Neutrophil (primary cell): Measurements from ENCODE around the gene SPNS3.

Experiments
- H3K27ac ChIP-seq: fragments of 200-600 bp; sonication (generic); 2 replicates; pipeline ENCODE4 v1.5.1; 2016; ENCODE audit warnings: mild to moderate bottlenecking, moderate library complexity
- H3K27me3 ChIP-seq: fragments of 200-600 bp; sonication (generic); 2 replicates; pipeline ENCODE4 v1.6.0; 2016; ENCODE audit warnings: mild to moderate bottlenecking
- H3K36me3 ChIP-seq: fragments of 200-600 bp; sonication (generic); 2 replicates; pipeline ENCODE4 v1.5.1; 2017
- H3K4me1 ChIP-seq, 2 experiments: fragments of 200-600 bp in 1 of 2; sonication (generic) in 1 of 2; 1 replicate in 1 of 2; 2 replicates in 1 of 2; pipeline versions ENCODE4 v1.5.1 to v1.6.1; 2013 to 2016; ENCODE audit warnings: low read depth in 1 of 2, low read length in 1 of 2, mild to moderate bottlenecking in 1 of 2, moderate library complexity in 1 of 2; ENCODE audit not compliant: control insufficient read depth in 1 of 2, insufficient read depth in 1 of 2
- H3K4me3 ChIP-seq, 2 experiments: fragments of 200-600 bp in 1 of 2; sonication (generic) in 1 of 2; 1 replicate in 1 of 2; 2 replicates in 1 of 2; pipeline ENCODE4 v1.5.1; 2013 to 2016; ENCODE audit warnings: low read depth in 1 of 2, low read length in 1 of 2, mild to moderate bottlenecking in 1 of 2, moderate library complexity in 1 of 2
- H3K9me3 ChIP-seq: fragments of 200-600 bp; sonication (generic); 2 replicates; pipeline ENCODE4 v1.5.1; 2016
- TF ChIP-seq, protein P1 (sequence below): fragments of 200-600 bp; sonication (generic); IDR thresholded peaks from 2 replicates; pipeline ENCODE4 v1.5.1; 2016; ENCODE audit warnings: antibody characterized with exemption

Gene SPNS3

DNA sequence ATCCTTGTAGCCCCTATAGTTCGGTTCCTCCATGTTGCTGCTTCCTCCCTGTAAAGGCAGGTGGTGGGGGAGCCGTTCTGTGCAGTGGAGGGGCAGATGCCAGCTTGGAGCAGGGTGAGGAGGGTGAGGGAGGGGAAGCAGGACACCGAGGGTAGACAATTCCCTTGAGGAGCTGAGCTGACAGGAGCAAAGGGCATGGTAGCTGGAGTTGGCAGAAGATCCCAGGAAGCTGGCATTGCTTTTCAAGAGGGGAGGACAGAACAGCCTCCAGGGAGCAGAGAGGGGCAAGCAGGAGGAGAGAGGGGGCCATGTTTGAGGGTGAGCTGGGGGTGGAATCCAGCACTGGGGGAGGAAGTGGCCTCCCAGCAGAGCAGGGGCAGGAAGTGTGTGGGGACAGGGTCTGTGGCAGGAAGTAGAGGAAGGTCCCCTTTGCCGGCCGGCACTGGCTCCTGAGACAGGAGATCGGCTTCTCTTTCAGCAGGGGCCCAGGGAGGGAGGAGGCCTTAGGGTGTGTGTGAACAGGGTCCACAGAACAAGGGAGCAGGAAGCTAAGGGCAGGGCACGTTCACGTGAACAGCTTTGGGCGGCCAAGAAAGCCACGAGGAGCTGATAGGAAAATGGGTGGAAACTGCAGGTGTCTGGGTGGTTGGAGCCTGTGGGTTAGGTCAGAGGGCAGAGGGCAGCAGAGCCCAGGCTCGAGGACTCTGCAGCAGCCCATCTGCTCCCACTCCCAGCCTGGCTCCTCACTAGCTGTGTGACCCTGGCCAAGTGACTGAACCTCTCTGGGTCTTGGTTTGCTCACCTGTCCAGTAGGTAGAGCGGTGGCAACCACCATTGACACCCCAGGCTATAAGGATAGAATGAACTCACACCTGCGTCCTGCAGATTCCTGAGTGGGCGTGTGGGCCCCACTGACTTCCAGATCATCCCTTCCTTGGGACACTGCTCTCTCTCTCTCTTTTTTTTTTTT is 47.5 kb downstream of the SPNS3 start:
- H3K36me3 ChIP-seq: no peaks in the 10 kb centered on the region
- peak overlapping the region; percentile 80 for H3K27ac ChIP-seq
- peak overlapping the region; percentile 39 to 47 for H3K4me3 ChIP-seq
- peaks cover 49 to 52% of the 10 kb centered on the region in 2 experiments for H3K4me1 ChIP-seq
- no peaks in the 10 kb centered on the region for H3K27me3 ChIP-seq
- no peaks in the 10 kb centered on the region for H3K9me3 ChIP-seq
- TF ChIP-seq, protein P1, sequence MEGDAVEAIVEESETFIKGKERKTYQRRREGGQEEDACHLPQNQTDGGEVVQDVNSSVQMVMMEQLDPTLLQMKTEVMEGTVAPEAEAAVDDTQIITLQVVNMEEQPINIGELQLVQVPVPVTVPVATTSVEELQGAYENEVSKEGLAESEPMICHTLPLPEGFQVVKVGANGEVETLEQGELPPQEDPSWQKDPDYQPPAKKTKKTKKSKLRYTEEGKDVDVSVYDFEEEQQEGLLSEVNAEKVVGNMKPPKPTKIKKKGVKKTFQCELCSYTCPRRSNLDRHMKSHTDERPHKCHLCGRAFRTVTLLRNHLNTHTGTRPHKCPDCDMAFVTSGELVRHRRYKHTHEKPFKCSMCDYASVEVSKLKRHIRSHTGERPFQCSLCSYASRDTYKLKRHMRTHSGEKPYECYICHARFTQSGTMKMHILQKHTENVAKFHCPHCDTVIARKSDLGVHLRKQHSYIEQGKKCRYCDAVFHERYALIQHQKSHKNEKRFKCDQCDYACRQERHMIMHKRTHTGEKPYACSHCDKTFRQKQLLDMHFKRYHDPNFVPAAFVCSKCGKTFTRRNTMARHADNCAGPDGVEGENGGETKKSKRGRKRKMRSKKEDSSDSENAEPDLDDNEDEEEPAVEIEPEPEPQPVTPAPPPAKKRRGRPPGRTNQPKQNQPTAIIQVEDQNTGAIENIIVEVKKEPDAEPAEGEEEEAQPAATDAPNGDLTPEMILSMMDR: no peak

DNA sequence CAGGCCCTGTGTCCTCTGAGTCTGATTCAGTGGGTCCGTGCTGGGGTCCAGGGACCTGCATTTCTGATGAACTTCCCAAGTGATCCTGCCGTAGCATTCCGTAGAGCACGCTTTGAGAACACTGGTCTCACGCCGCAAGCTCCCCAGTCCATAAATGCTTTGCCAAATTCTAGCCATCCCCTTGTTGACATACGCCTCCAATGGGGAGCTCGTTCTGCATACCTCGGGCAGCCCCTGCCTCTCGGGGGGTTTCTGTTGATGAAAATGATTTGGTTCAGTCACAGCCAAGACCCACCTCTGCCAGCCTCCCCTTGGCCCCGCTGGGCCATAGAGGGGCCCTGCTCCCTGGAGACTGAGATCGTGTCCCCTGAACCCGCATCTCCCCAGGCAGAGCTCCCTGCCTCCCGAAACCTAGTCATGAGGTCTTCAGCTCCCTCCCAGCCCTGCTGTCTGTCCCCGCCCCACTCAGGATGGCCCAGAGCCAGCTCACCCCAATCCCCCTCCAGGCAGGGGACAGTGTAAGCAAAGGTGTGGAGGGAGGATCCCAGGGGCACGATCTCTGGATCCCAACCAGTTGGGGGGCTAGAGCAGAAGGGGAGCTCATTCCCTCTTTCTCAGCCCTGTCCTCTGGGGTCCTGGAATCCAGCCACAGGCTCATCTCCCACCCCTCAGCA is 48.7 kb downstream of the SPNS3 start:
- Histone ChIP-seq H3K36me3 (no peaks in the 10 kb centered on the region), H3K27ac (peak overlapping the region; percentile 67), H3K4me1 (peaks cover 55 to 58% of the 10 kb centered on the region in 2 experiments), H3K9me3 (no peaks in the 10 kb centered on the region), H3K4me3 (no peak overlapping the region), H3K27me3 (no peaks in the 10 kb centered on the region)
- TF ChIP-seq, protein P1: no peak

DNA sequence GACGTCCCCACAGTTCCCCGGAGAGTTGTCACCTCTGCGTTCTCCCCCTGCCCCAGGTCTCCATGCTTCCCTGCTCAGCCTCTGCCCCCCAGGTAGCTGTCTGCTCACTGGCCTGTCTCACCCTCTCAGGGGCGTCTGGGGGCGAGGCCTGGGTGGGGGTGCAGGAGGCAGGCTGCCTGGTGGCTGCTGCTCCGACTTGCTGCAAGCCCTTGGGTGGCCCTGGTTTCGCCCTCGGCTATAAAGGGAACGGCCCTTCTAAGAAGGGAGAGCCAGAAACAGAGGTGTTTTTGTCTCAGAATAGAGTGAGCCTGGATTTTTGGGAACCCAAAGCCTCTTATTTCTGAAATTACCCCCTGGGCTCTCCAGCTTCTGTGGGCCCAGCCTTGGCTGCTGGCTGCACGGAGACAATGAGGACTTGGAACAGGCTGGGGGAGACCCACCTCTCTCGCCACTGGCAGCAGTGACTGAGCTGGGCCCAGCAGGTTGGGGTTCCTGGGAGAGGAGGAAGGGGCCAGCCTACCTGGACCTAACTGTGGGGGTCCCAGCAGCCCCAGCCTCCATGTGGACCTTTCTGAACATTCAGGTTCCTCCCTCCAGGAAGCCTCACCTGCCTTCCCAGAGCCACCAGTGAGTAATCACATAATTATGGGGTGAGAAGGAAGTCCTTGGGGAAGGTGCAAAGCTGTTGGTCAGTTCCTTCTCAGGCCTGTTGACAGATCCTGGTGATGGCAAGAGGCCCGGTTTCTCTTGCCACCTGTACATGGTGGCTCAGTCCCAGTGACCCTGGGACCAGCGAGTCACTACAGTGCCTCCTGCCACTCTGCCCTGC is 49.5 kb downstream of the SPNS3 start:
- Histone ChIP-seq H3K27me3 (no peaks in the 10 kb centered on the region), H3K4me1 (peaks cover 55 to 60% of the 10 kb centered on the region in 2 experiments), H3K4me3 (no peak overlapping the region), H3K36me3 (no peaks in the 10 kb centered on the region), H3K27ac (peak overlapping the region; percentile 67), H3K9me3 (no peaks in the 10 kb centered on the region)
- TF ChIP-seq, protein P1: no peak

DNA sequence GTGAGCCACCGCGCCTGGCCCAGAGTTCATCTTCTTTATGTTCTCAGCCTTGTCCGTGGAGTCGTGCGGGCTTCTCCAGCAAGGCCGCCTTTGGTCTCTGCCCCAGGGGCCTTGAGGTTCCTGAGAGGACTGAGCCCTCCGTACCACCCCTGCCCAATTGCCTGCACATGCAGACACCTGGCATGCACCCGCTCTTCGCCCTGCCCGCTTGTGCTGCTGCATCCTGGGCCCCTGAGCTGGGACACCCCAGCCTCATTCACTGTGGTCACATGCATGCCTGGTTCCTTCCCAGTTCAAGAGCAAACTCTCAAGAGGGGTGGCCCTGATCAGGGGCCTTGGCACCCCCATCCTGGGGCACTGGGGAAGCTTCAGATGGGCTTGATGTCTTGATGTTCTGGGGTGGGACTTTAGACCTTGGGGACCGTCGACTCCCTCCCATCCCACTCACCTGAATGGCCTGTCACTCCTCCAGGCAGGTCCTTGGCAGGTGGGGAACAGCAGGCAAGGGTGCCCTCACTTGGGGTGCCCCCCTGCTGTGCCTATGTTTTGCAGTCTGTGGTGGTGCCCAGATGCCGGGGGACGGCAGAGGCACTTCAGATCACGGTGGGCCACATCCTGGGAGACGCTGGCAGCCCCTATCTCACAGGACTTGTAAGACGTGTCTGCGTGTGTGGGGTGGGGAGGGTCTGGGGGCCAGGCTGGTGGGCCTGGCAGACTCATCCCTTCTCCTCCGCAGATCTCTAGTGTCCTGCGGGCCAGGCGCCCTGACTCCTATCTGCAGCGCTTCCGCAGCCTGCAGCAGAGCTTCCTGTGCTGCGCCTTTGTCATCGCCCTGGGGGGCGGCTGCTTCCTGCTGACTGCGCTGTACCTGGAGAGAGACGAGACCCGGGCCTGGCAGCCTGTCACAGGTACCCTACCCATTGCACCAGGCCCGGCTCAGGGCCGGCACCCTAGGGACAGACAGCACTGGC is 52.2 kb downstream of the SPNS3 start:
- H3K27me3 ChIP-seq: no peaks in the 10 kb centered on the region
- H3K36me3 ChIP-seq: no peaks in the 10 kb centered on the region
- H3K4me3 ChIP-seq: peak overlapping the region; percentile 20 to 39
- peak overlapping the region; percentile 65 for H3K27ac ChIP-seq
- H3K9me3 ChIP-seq: no peaks in the 10 kb centered on the region
- peaks cover 46 to 65% of the 10 kb centered on the region in 2 experiments for H3K4me1 ChIP-seq
- TF ChIP-seq, protein P1: no peak
